H9 (cell line): ENCODE data around the gene OR5D18. TPM values are rescaled to one million over a fixed set of nuclear protein-coding genes. Genes with fewer than 3 reads are reported as not detected.

Experiments used
- DNase-seq: peaks from one replicate; pipeline ENCODE4 v3.0.0-alpha.2; 2017
- H2AFZ ChIP-seq: one replicate; pipeline ENCODE4 v1.6.1; 2013; ENCODE audit warnings: mild to moderate bottlenecking, low read length, control low read depth, moderate library complexity
- H2AK5ac ChIP-seq: 2 replicates; pipeline ENCODE4 v1.6.1; 2013; ENCODE audit warnings: low read length, control low read depth, mixed read lengths; ENCODE audit not compliant: insufficient read length
- H2BK120ac ChIP-seq: one replicate; pipeline ENCODE4 v1.6.1; 2013; ENCODE audit warnings: low read depth, mild to moderate bottlenecking, low read length, control low read depth, inconsistent platforms; ENCODE audit not compliant: poor library complexity, severe bottlenecking
- H2BK12ac ChIP-seq: 2 replicates; pipeline ENCODE4 v1.6.1; 2013; ENCODE audit warnings: low read length, control low read depth, mixed read lengths, low read depth; ENCODE audit not compliant: insufficient read length
- H2BK15ac ChIP-seq: 2 replicates; pipeline ENCODE4 v1.6.1; 2013; ENCODE audit warnings: low read depth, low read length, control low read depth
- H2BK20ac ChIP-seq: one replicate; pipeline ENCODE4 v1.6.1; 2013; ENCODE audit warnings: low read depth, mild to moderate bottlenecking, low read length, control low read depth, inconsistent platforms; ENCODE audit not compliant: poor library complexity, severe bottlenecking
- H2BK5ac ChIP-seq: 2 replicates; pipeline ENCODE4 v1.6.1; 2013; ENCODE audit warnings: low read length, control low read depth, mixed read lengths; ENCODE audit not compliant: insufficient read length
- H3K14ac ChIP-seq: 2 replicates; pipeline ENCODE4 v1.6.1; 2013; ENCODE audit warnings: low read length, control low read depth; ENCODE audit not compliant: insufficient read depth
- H3K18ac ChIP-seq: 2 replicates; pipeline ENCODE4 v1.6.1; 2013; ENCODE audit warnings: low read depth, mild to moderate bottlenecking, mixed read lengths, low read length, control low read depth; ENCODE audit not compliant: insufficient read length
- H3K23ac ChIP-seq: 2 replicates; pipeline ENCODE4 v1.6.1; 2013; ENCODE audit warnings: low read length, control low read depth, mixed read lengths, low read depth; ENCODE audit not compliant: insufficient read length
- H3K23me2 ChIP-seq: 2 replicates; pipeline ENCODE4 v1.6.1; 2013; ENCODE audit warnings: low read depth, mild to moderate bottlenecking, mixed read lengths, low read length, control low read depth; ENCODE audit not compliant: insufficient read length, poor library complexity, severe bottlenecking
- H3K27ac ChIP-seq: 2 replicates; pipeline ENCODE4 v1.5.1; 2013; ENCODE audit warnings: low read length, control low read depth, mixed read lengths, low read depth; ENCODE audit not compliant: insufficient read length
- H3K27me3 ChIP-seq: 2 replicates; pipeline ENCODE4 v1.6.1; 2013; ENCODE audit warnings: low read length, control low read depth, inconsistent platforms; ENCODE audit not compliant: insufficient read depth
- H3K4ac ChIP-seq: 2 replicates; pipeline ENCODE4 v1.6.1; 2013; ENCODE audit warnings: low read depth, mild to moderate bottlenecking, control low read depth, inconsistent platforms, low read length, moderate library complexity
- H3K4me1 ChIP-seq: 2 replicates; pipeline ENCODE4 v1.6.1; 2013; ENCODE audit warnings: low read length, control low read depth, inconsistent platforms; ENCODE audit not compliant: insufficient read depth
- H3K4me2 ChIP-seq: 2 replicates; pipeline ENCODE4 v1.6.1; 2013; ENCODE audit warnings: low read length, control low read depth, mixed read lengths; ENCODE audit not compliant: insufficient read length, insufficient read depth
- H3K56ac ChIP-seq: 2 replicates; pipeline ENCODE4 v1.6.1; 2013; ENCODE audit warnings: low read depth, mild to moderate bottlenecking, mixed read lengths, low read length, control low read depth; ENCODE audit not compliant: insufficient read length
- H3K79me1 ChIP-seq: 2 replicates; pipeline ENCODE4 v1.6.1; 2013; ENCODE audit warnings: low read depth, mild to moderate bottlenecking, moderate library complexity, low read length, control low read depth, inconsistent platforms; ENCODE audit not compliant: insufficient read depth, poor library complexity, severe bottlenecking
- H3K79me2 ChIP-seq: 2 replicates; pipeline ENCODE4 v1.6.1; 2013; ENCODE audit warnings: low read length, control low read depth, inconsistent platforms; ENCODE audit not compliant: insufficient read depth
- H3K9ac ChIP-seq: 2 replicates; pipeline ENCODE4 v1.6.1; 2013; ENCODE audit warnings: low read length, control low read depth, mixed read lengths; ENCODE audit not compliant: insufficient read length; ENCODE audit errors: extremely low read depth
- H3K9me3 ChIP-seq: one replicate; pipeline ENCODE4 v1.6.1; 2013; ENCODE audit warnings: low read depth, low read length, inconsistent platforms; ENCODE audit not compliant: control insufficient read depth
- H3T11ph ChIP-seq: one replicate; pipeline ENCODE4 v1.6.1; 2013; ENCODE audit warnings: mild to moderate bottlenecking, low read length, control low read depth, inconsistent platforms
- H4K20me1 ChIP-seq: one replicate; pipeline ENCODE4 v1.6.1; 2013; ENCODE audit not compliant: control insufficient read depth, insufficient read length, insufficient read depth
- H4K5ac ChIP-seq: 2 replicates; pipeline ENCODE4 v1.6.1; 2013; ENCODE audit warnings: low read depth, mild to moderate bottlenecking, mixed read lengths, low read length, control low read depth; ENCODE audit not compliant: insufficient read length
- H4K8ac ChIP-seq: replicated peaks from 2 replicates; pipeline ENCODE4 v1.6.1; 2013; ENCODE audit warnings: low read length, control low read depth, mixed read lengths, low read depth; ENCODE audit not compliant: insufficient read length
- H4K91ac ChIP-seq: 2 replicates; pipeline ENCODE4 v1.6.1; 2013; ENCODE audit warnings: low read depth, mild to moderate bottlenecking, moderate library complexity, mixed read lengths, low read length, control low read depth; ENCODE audit not compliant: insufficient read length
- H3K27ac Mint-ChIP-seq, 3 experiments: 2 replicates in 2 of 3; 3 replicates in 1 of 3; pipeline ENCODE4 v1.8.0; 2020 to 2021; ENCODE audit warnings: mixed read lengths in 3 of 3, mild to moderate bottlenecking in 1 of 3, moderate library complexity in 1 of 3
- H3K27me3 Mint-ChIP-seq: 2 replicates; pipeline ENCODE4 v1.8.0; 2021; ENCODE audit warnings: low read depth, mild to moderate bottlenecking, moderate library complexity, mixed read lengths
- H3K36me3 Mint-ChIP-seq, 3 experiments: 2 replicates in 2 of 3; 3 replicates in 1 of 3; pipeline ENCODE4 v1.8.0; 2020 to 2021; ENCODE audit warnings: low read depth in 3 of 3, mixed read lengths in 3 of 3; ENCODE audit not compliant: insufficient read depth in 1 of 3
- H3K4me1 Mint-ChIP-seq, 2 experiments: 2 replicates each; pipeline ENCODE4 v1.8.0; 2020; ENCODE audit warnings: mixed read lengths in 2 of 2
- H3K4me3 Mint-ChIP-seq, 2 experiments: 2 replicates in 1 of 2; 3 replicates in 1 of 2; pipeline ENCODE4 v1.8.0; 2020 to 2021; ENCODE audit warnings: mild to moderate bottlenecking in 2 of 2, mixed read lengths in 2 of 2, moderate library complexity in 1 of 2
- H3K9me3 Mint-ChIP-seq, 2 experiments: 2 replicates in 1 of 2; 3 replicates in 1 of 2; pipeline ENCODE4 v1.8.0; 2020; ENCODE audit warnings: mild to moderate bottlenecking in 2 of 2, mixed read lengths in 2 of 2, moderate library complexity in 1 of 2
- WGBS: extraction: QIAGEN DNeasy Blood & Tissue Kit; methylation state at CpG from one replicate; pipeline ENCODE4 v1.1.7; 2013; ENCODE audit warnings: missing lambda C conversion rate, low lambda C conversion rate, mixed read lengths; ENCODE audit not compliant: insufficient read length; ENCODE audit errors: extremely low coverage; 5-methylcytosine and 5-hydroxymethylcytosine counted together
- total RNA-seq: library from RNA; stranded (reverse); gene quantifications from 2 replicates; pipeline ENCODE4 v1.2.1, GENCODE V29; 2021
- TF ChIP-seq, protein P1 (sequence below): fragments of 200-600 bp; sonication (generic); conservative IDR thresholded peaks from 3 replicates; pipeline ENCODE4 v1.8.0; 2021; ENCODE audit warnings: antibody characterized with exemption, mild to moderate bottlenecking

The OR5D18 gene
- total RNA-seq, 1 experiment from 2014 or later = not detected

DNA sequence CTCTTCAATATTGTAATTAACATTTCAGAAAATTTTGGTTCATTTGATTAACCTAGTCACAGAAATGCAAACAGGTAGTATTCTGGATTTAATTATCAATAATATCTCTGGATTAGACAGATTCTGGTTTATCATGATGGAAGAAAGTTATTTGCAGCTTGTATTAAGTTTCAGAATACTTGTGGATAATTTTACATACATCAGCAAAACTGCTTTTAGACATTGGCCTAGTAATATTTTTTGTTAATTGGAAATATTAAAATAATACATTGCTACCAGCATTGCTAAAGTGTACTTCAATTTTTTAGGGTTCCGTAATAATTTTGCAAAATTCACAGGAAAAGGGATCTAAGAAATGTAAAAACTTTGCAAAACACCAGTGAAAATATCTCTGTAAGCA lies 27.8 kb upstream of the OR5D18 start:
- Histone ChIP-seq H3K23me2 (no peaks in the 10 kb centered on the region), H2BK20ac (no peak overlapping the region), H3K18ac (no peak overlapping the region), H3K9me3 (peaks cover 81% of the 10 kb centered on the region), H2BK120ac (no peak overlapping the region), H2BK12ac (no peak overlapping the region), H4K91ac (no peak overlapping the region), H3K4me1 (no peaks in the 10 kb centered on the region), H4K8ac (no peak overlapping the region), H2BK5ac (no peak overlapping the region), H4K5ac (no peak overlapping the region), H2BK15ac (no peak overlapping the region), H3K23ac (no peak overlapping the region), H3T11ph (no peak overlapping the region), H3K9ac (no peak overlapping the region), H3K27me3 (no peaks in the 10 kb centered on the region), H3K4ac (no peak overlapping the region), H3K27ac (no peak overlapping the region), H4K20me1 (no peaks in the 10 kb centered on the region), H3K79me1 (no peaks in the 10 kb centered on the region), H3K56ac (no peak overlapping the region), H3K79me2 (no peaks in the 10 kb centered on the region), H3K4me2 (no peak overlapping the region), H2AFZ (no peak overlapping the region), H2AK5ac (no peak overlapping the region), H3K14ac (no peak overlapping the region)
- H3K27ac Mint-ChIP-seq = no peak overlapping the region
- H3K9me3 Mint-ChIP-seq = peaks cover 72 to 77% of the 10 kb centered on the region in 2 experiments
- TF ChIP-seq, protein P1, sequence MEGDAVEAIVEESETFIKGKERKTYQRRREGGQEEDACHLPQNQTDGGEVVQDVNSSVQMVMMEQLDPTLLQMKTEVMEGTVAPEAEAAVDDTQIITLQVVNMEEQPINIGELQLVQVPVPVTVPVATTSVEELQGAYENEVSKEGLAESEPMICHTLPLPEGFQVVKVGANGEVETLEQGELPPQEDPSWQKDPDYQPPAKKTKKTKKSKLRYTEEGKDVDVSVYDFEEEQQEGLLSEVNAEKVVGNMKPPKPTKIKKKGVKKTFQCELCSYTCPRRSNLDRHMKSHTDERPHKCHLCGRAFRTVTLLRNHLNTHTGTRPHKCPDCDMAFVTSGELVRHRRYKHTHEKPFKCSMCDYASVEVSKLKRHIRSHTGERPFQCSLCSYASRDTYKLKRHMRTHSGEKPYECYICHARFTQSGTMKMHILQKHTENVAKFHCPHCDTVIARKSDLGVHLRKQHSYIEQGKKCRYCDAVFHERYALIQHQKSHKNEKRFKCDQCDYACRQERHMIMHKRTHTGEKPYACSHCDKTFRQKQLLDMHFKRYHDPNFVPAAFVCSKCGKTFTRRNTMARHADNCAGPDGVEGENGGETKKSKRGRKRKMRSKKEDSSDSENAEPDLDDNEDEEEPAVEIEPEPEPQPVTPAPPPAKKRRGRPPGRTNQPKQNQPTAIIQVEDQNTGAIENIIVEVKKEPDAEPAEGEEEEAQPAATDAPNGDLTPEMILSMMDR = no peak
- DNase-seq = no peak
- peaks cover 1% of the 10 kb centered on the region; the same call in 1 of the 2 replicates for H3K27me3 Mint-ChIP-seq
- H3K4me3 Mint-ChIP-seq = no peak overlapping the region
- H3K4me1 Mint-ChIP-seq = no peaks in the 10 kb centered on the region
- no CpG with 5 or more reads among the region's 1 CpG for WGBS
- H3K36me3 Mint-ChIP-seq = peaks cover 0 to 18% (median 4%) of the 10 kb centered on the region in 3 experiments; a peak in 5 of 7 replicates
